ENCODE measurements around the gene RAP1A.

Gene RAP1A

DNA sequence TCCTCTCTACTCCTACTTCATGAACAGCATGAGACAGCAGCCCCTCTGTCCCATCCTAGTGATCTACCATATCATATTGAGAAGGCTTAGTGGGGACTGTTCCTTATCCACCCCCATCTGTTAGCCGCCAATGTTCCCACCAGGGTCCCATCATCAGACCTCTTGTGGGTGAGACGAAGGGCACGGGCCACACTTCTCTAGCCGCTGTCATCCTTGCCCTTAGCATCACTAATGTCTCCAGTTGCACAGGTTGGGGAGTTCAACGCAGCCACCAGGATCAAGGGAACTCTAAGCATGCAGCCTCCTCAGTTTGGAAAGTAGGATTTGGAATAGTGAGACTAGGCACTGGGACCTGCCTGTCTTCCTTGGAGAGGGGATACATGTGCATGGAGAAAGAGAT is 99.5 kb downstream of the RAP1A start:
- H3K4me3 ChIP-seq (ENCODE audit: control insufficient read depth, low read depth, low read length), result no peak overlapping the region
- DNase-seq (ENCODE audit: low read depth), result no peak
- TF ChIP-seq, protein P1, sequence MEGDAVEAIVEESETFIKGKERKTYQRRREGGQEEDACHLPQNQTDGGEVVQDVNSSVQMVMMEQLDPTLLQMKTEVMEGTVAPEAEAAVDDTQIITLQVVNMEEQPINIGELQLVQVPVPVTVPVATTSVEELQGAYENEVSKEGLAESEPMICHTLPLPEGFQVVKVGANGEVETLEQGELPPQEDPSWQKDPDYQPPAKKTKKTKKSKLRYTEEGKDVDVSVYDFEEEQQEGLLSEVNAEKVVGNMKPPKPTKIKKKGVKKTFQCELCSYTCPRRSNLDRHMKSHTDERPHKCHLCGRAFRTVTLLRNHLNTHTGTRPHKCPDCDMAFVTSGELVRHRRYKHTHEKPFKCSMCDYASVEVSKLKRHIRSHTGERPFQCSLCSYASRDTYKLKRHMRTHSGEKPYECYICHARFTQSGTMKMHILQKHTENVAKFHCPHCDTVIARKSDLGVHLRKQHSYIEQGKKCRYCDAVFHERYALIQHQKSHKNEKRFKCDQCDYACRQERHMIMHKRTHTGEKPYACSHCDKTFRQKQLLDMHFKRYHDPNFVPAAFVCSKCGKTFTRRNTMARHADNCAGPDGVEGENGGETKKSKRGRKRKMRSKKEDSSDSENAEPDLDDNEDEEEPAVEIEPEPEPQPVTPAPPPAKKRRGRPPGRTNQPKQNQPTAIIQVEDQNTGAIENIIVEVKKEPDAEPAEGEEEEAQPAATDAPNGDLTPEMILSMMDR (IDR thresholded peaks at IDR 0.05; ENCODE audit: control insufficient read depth, insufficient read depth, low read depth, low read length, missing control alignments), result no peak

- TF ChIP-seq, protein P1 (IDR thresholded peaks at IDR 0.05; ENCODE audit: control insufficient read depth, insufficient read depth, low read depth, low read length, missing control alignments), result no peak
Observed at GRCh38 chr1:111719674-111720132, 100.1 kb downstream of the RAP1A start.

DNA sequence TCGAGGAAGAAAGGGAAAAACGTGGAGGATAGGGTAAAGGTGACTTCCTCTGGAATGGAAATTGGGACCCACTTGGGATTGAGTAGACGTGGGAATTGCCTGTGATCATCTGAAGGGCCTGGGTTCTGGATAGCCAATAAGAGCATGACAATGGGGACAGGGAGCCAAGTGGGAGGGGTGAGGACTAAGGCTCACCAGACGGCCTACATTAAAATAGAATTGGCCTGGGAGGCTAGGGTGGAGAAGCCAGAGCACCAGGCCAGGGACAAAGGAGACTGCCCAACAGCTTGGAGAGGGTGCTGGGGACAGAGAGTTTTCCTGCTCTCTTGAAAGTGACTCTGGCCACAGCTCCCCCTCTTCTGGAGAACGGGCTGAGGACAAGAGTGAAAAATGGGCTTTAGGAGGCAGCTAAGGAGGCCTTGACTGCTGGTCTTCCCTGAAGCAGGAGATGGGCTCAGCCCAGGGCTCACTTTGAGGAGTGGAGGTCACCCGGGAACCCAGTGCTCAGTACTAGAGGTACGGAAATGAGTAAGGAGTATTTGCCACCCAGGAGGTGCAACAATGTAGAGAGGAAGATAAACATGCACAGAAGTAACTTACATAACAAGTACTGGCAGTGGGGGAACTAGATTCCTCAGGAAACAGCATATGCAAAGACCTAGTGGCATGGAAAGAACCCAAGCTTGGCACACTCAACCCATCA is 100.8 kb downstream of the RAP1A start:
- H3K4me3 ChIP-seq (ENCODE audit: control insufficient read depth, low read depth, low read length), result no peak overlapping the region
- no peak for DNase-seq (ENCODE audit: low read depth)
- TF ChIP-seq, protein P1 (IDR thresholded peaks at IDR 0.05; ENCODE audit: control insufficient read depth, insufficient read depth, low read depth, low read length, missing control alignments), result no peak

More at GRCh38 chr1:111719674-111720132, 100.1 kb downstream of the RAP1A start:
- DNase-seq (ENCODE audit: low read depth), result no peak
- H3K4me3 ChIP-seq (ENCODE audit: control insufficient read depth, low read depth, low read length), result no peak overlapping the region

GRCh38 chr1:111720977-111721786 is 101.6 kb downstream of the RAP1A start:
- H3K4me3 ChIP-seq (ENCODE audit: control insufficient read depth, low read depth, low read length), result no peak overlapping the region
- DNase-seq (ENCODE audit: low read depth), result no peak
- TF ChIP-seq, protein P1 (IDR thresholded peaks at IDR 0.05; ENCODE audit: control insufficient read depth, insufficient read depth, low read depth, low read length, missing control alignments), result no peak

- TF ChIP-seq, protein P1 (IDR thresholded peaks at IDR 0.05; ENCODE audit: control insufficient read depth, insufficient read depth, low read depth, low read length, missing control alignments), result no peak
- no peak overlapping the region for H3K4me3 ChIP-seq (ENCODE audit: control insufficient read depth, low read depth, low read length)
- DNase-seq (ENCODE audit: low read depth), result no peak
Observed at GRCh38 chr1:111723091-111723806, 103.7 kb downstream of the RAP1A start.

DNA sequence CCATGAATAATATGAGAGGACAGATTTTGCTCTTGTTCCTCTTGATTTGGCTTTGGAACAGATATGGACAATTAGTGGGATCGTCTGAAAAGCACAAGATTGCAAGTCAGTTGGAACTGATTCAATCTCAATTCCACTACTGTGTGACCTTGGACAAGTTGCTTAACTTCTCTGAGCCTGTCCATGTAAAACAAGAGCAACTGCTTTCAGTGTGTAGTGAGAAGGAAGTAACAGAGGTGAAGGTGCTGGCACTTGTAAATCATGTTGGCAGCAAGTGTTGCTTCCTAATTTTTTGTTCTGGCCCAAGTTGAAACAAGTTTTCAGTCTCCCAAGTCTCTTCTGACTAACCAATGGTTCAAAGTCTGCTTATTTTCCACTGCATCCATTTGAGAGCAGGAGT is 104.3 kb downstream of the RAP1A start:
- TF ChIP-seq, protein P1 (IDR thresholded peaks at IDR 0.05; ENCODE audit: control insufficient read depth, insufficient read depth, low read depth, low read length, missing control alignments), result no peak

More for the DNA sequence above, 104.3 kb downstream of the RAP1A start:
- no peak for DNase-seq (ENCODE audit: low read depth)
- H3K4me3 ChIP-seq (ENCODE audit: control insufficient read depth, low read depth, low read length), result no peak overlapping the region
